Stimulated activated CD4-positive, alpha-beta T cell treated with anti-CD3 and anti-CD28 coated beads, Interleukin-12 subunit alpha, Interleukin-12 subunit beta, amount 100 ng/mL, for 4 hours (primary cell): ENCODE results near the gene ZNF483.
"Not testable (repeated sequence)": the region's sequence is repeated elsewhere in the genome, so short reads cannot be mapped to it uniquely, and the experiment has no call there.

Source experiments
- DNase-seq: peaks from one replicate; pipeline ENCODE4 v3.0.0-alpha.2; 2020

The ZNF483 gene

DNA sequence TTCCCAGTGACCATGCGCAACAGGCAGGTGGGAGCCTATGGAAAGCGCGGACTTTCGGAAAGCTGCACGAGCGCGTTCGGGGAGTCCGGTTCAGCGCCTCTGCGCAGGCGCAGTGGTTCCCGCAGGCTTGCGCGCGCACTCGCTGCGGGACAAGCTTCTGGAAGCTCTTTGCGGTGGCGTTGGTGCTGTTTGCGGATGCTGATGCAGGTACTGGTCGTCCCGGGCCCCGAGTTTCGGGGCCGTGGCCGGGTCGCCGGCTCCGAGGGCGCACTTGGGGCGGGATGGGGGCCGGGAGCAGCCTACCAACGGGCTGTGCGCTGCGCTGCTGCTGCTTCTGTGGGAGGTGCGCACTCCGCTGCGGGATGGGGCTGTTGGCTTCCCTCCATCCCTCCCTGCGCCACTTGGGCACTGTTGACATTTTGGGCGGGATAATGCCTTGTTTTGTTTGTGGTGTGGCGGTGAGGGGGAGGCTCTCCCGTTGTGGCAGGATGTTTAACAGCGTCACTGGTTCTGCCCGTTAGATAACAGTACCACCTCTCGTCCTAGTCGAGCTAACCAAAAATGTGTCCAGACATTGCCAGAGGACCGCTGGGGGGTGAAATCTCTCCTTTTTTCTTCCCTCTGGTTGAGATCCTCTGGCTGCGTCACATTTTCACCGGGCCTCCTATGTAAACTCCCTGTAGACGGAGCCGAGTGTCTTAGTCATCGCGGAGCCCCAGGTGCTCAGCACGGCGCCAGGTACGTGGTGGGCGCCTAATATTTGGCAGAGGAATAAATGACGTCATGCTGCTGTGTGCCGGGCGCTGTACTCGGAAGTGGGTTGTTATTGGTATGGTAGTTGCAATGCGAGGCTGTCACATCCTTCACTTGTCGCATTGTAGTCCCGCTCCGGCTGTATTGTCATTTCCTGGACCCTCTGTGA lies at the start of gene ZNF483:
Gene ZNF483 (plus strand): TSS at position 124 of the 922 bp plus-strand sequence. CDS start 2,217 bp downstream, outside the sequence.
- DNase-seq, result peak; percentile 69

DNA sequence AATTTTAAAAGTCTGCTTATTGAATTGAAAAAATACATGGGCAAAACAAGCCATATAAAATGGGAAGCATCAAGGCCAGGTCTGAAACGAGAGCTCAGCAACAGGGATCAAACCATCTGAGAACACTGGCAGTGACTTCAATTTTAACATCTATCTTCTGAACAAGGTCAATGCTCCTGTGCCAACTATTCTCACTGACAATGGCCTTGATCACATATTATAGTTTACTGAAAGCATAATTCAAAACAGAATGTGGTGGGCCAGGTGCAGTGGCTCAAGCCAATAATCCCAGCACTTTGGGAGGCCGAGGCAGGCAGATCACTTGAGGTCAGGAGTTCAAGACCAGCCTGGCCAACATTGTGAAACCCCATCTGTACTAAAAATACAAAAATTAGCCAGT lies 49.8 kb upstream of the ZNF483 start:
- DNase-seq, result no peak

DNA sequence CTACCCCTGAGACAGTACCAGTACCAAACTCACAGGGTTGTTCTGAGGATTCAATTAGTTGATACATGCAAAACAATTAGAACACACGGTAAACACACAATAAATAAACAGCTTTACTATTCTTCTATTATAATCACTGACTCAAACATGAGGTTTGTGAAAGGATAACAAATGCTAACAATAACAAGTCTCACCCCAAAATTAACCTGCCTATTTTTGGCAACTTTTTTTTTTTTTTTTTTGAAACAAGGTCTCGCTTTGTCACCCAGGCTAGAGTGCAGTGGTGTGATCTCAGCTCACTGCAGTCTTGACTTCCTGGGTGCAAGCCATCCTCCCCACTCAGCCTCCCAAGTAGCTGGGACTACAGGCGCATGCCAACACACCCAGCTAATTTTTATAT lies 47.3 kb upstream of the ZNF483 start:
- no peak for DNase-seq

DNA sequence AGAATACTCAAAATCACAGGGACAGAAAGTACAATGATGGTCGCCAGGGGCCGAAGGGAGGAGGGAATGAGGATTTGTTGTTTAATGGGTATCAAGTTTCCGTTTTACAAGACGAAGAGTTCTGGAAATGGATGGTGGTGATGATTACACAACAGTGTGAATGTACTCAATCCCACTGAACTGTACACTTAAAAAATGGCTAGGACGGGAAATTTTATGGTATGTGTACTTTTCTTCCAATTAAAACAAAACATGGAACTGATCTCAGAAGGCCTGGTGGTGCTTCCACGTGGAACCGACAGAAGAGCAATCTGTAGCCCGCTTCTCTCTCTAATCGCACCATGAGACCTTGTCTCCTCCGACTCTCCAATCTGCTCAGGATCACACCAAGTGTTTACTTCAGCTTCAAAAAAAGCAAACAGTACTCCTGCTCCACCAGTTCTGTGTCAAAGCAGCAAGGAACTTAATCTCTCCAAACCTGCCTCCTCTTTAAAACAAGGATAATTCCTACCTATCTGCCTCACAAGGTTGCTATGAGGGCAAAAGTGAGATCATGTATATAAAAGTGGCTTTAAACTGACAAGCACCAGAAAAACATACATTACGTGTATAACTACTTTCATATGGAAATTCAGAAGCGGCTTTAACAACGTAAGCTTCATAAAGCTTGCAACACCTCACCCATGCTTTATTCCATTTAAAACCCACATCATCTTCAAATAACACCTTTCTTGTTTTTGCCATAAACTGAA lies 42.9 kb upstream of the ZNF483 start:
- DNase-seq, result no peak

DNA sequence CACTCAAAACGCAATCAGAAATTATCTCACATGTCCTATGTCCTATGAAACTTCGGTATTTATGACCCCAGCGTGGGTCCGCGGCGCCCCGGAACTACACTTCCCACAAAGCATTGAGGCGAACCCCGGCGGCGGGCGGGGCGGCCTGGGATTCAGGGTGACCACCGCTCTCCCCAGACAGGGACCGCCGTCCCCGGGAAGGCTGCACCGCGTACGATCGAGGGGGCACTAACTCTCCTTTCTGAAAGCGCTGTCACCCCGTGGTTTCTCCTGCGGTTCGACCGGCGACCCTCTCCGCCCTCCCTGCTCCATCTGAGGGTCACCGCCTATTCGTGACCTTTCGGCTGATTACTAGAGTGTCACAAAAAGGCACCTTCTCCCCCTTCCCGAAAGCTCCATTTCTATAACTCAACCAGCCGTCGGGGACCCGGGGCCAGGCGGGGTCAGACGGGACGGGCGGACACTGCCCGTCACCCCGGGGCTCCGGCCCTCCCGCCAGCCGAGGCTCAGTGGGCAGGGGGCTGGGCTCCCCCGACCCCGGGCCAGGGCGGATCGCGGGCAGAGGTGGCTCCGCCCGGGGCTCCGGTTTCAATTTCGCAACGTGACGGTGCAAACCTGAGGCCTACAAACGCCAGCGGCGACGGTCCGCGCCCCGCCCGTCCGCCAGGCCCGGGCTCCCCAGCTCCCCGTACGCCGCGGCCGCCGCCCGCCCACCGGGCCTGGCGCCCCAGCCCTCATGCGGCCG lies 42.1 kb upstream of the ZNF483 start:
- peak; percentile 56 for DNase-seq

DNA sequence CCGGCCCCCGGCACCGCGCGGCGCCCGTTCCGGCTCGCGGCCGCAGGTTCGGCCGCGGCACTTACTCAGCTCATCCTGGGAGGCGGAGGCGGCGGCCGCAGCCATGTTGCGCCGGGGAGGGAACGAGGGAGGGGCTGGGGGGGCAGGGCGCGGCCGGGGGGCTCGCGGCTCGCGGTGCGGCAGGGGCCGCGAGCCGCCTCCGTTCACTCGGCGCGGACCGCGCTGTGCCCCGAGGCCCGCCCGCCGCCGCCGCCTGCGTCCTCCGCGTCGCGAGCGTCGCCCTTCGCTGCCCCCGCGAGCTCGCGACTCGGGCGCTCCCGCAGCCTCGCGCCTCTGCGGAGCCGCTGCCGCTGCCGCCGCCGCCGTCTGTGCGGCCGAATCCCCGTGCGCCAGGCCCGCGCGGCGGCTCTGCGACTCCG lies 41.5 kb upstream of the ZNF483 start:
- peak; percentile 53 for DNase-seq

DNA sequence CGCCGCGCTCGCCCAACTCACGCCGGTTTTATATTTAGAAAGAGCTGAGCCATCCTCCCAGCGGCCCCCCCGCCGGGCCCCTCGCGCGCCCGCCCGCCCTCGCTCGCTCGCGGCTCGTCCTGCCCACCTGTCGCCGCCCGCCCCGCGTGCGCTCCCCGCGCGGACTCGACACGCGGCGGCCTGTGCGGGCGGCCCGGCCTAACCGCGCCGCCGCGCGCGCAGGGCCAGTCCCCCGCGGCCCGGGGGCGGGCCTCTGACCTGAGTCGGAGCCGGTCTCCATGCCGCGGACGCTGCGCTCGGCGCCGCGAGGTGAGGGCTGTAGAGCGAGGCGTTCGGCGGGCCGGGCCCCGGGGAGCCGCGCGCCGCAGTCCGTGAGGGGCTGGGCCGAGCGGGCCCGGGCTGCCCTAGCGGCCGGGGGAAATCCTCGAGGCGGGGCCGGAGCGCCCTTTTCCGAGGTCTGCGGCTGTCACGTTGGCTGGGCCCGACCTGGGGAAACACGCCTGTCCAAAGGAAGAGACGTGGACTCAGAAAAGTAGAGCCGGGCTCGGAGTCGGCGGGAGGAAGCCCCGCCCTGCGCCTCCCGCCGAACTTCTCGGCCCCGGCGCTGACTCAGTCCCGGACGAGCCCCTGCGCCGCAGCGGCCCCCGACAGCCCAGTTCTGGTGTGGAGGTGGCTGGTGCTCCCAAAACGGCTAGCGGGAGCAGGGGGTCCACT lies 41.0 kb upstream of the ZNF483 start, which contains the start of gene ECPAS:
Gene ECPAS (minus strand): TSS at position 526 of the 714 bp plus-strand sequence. CDS start 11,465 bp downstream, outside the sequence.
- DNase-seq, result peak; percentile 63

DNA sequence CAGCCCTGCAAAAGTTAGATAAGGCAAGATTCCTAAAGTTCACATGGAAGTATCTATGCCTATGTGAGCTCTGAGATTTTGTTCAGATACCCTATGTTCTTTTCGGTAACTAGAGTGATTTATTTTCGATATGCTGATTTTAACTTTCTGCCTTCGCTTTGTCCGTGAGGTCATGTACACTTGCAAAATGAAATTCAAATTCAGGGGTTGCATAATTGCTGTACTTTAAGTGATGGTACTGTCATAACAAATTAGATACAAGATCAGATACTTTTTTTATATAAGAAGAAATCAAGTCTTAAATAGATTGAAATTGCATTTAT lies 40.4 kb upstream of the ZNF483 start:
- no peak for DNase-seq

DNA sequence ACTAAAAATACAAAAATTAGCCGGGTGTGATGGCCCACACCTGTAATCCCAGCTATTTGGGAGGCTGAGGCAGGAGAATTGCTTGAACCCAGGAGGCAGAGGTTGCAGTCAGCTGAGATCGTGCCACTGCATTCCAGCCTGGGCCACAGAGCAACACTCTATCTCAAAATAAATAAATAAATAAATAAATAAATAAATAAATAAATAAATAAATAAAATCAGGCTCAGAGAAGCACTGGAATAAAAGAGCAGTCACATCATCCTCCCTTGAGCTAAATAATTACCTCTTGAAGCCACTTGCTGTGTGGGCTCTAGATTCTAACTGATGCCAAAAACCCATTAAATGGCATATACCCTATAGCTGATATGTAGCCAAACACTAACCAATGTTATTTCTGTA lies 27.8 kb upstream of the ZNF483 start:
- DNase-seq, result not testable (repeated sequence)

DNA sequence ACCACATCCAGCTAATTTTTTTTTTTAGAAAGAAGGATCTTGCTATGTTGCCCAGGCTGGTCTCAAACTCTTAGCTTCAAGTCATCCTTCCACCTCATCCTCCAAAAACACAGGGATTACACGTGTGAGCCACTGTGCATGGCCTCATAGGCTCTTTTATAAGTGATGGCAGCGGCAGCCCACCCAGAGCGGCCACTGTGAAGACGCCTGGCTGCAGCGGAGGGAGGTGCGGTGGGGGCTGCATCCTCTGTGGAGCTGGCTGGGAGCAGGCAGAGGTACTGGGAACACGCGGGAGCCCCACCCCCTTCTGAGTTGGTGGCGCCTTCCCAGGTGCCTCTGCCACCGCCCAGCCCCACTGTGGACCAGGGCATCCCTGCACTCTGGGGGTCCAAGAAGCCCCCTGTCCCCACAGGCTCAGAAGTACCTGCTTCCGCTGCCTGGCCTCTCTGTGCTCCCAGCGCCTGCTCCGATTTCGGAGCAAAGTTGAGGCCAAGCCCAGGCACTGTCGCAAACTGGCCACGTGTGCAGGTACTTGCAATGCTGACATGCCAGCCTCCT lies 23.9 kb upstream of the ZNF483 start:
- no peak for DNase-seq

DNA sequence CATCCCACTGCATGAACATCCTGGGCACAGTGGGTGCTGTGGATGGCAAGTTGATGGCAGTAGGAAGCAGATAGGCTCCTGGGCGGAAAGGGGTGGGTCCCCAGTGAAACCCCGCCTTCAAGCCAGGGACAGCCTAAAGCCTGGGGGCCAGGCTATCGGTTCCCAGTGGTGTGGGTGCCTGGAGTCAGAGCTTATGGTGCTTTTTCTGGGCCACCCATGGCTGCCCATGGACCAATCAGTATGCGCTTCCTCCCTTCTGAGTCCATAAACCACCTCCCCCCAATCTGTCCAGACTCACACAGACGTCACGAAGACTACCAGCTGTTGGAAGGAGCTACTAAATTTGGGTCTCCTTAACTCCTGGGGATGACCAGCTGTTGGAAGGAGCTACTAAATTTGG lies 23.3 kb upstream of the ZNF483 start:
- DNase-seq, result no peak

DNA sequence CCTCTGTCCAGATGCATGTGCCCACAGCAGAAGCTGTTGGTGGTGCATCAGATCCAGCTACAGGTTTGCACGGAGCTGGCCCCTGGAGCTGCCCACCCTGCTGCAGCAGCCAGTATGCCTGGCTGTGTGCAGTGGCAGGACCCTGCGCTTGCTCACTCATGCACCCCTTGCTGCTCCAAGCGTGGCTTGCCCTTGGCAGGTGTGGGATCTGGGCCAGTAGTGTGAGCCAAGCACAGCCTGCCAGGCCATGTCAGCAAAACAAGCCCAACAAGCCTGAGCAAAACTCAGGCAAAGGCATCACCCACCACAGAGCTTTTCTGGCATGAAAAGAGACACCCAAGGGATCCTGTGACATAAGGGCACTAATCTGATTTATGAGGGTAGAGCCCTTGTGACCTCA lies 22.5 kb upstream of the ZNF483 start:
- no peak for DNase-seq

DNA sequence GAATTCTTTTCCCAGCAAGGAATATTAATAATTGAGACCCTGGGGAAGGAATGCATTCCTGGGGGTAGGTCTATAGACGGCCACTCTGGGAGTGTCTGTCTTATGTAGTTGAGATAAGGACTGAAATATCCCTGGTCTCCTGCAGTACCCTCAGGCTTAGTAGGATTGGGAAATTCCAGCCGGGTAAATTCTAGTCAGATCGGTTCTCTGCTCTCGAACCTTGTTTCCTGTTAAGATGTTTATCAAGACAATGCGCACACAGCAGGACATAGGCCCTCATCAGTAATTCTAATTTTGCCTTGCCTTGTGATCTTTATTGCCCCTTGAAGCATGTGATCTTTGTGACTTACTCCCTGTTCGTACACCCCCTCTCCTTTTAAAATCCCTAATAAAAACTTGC lies 13.4 kb upstream of the ZNF483 start:
- DNase-seq, result not testable (repeated sequence)

DNA sequence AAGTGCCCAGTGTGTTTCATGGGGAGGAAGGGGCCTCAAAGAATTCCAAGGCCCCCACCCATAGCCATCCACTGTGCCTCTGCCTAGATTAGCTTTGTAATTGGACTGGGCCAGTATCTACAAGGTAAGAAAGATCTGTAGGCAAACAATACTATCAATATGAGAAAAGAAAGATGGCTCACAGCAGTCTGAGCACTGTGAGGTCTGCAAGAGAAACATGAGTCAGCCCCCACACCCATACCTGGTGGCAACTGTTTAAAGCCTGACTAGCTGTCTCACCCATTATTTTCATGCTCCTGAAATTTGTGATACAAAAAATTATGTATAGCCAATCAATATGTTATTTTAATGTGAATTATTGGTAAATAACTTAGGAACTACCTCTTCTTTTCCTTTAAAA lies 10.0 kb upstream of the ZNF483 start:
- DNase-seq, result no peak

DNA sequence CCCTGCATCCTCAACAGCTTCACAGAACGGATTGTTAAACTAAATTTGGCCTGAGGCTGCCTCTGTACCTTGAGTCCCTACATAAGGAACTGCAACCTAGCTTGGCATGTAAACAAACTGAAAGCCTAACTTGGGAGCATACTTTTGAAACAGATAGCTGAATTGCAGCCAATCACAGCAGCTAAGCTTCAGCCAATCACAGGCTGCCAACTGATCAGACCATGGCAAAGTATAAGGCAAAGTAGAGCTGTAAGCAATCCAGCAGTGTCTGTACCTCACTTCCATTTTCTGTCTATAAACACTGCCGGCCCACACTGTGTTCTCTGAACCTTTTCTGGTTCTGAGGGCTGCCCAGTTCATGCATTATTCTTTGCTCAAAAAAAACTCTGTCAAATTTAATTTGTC lies 8.9 kb upstream of the ZNF483 start:
- no peak for DNase-seq

DNA sequence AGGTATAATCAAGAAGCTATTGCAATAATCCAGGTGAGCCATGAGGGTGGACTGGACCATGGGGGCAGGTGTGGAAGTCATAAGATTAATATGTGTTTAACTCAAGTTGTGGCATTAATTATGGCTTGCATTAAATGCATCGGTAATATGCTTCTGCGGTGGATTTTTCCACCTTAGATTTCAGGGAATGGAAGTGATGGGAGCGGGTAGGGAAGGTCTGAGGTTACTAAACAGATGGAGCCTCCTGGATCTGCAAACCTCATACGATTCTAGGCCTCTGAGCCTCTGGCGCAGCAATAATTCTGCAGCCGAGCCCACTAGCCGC lies 286 bp upstream of the ZNF483 start:
- DNase-seq, result no peak

DNA sequence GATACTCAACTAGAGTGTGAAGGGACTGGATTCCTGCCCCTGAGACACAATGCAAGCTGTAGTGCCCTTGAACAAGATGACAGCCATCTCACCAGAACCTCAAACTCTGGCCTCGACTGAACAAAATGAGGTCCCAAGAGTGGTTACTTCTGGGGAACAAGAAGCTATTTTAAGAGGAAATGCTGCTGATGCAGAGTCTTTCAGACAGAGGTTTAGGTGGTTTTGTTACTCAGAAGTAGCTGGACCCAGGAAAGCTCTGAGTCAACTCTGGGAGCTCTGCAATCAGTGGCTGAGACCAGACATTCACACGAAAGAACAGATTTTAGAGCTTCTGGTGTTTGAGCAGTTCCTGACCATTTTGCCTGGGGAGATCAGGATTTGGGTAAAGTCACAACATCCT lies 2.4 kb downstream of the ZNF483 start:
- no peak for DNase-seq

DNA sequence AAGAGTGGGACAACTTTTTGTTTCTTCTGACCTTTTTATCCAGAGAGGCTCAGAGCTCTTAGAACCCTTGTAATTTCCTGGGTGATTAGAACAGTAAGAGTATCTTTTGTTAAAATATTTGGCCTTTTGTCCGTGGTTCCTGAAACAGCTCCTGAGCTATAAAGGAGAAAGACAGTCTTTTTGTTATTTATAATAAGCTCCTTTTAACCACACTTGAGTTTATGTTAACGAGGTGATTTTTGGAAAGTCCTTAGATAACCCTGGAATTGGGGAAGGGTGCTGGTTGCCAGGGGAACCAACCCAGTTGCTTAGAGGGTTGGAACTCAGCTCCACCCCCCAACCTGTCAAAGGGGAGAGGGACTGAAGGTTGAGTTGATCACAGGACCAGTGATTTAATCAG lies 4.8 kb downstream of the ZNF483 start:
- no peak for DNase-seq

DNA sequence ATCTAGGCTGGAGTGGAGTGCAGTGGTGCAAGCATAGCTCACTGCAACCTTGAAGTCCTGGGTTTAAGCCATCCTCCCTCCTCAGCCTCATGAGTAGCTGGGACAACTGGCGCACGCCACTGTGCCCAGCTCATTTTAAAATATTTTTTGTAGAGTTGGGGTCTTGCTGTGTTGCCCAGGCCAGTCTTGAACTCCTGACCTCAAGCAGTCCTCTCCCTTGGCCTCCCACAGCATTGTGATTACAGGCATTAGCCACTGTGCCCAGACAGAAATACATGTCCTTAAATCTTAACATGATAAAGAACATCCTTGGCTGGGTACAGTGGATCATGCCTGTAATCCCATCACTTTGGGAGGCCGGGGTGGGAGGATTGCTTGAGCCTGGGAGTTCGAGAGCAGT lies 6.7 kb downstream of the ZNF483 start:
- DNase-seq, result no peak

DNA sequence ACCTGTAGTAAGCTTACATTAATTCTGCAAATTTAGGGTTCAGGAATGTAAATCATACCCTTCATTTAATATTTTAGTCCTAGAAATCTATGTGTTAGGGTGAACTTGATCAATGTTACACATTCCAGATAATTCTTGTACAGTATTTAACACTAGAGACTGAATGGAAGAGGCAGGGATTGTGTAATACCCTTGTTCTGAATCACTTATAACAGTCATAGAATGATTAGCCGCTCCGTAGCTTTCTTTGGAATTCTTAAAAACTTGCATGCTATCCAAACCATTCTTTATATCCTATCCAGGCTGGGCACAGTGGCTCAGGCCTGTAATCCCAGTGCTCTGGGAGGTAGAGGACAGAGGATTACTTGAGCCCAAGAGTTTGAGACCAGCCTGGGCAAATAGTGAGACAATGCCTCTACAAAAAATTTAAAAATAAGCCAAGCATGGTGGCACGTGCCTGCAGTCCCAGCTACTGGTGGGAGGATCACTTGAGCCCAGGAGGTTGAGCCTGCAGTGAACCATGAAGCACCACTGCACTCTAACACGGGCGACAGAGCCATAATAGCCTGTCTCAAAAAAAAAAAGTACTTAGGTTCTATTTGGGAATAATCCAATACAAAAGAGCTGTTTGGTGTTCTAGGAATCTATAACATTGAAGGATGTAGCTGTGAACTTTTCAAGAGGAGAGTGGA lies 8.3 kb downstream of the ZNF483 start:
- DNase-seq, result no peak

DNA sequence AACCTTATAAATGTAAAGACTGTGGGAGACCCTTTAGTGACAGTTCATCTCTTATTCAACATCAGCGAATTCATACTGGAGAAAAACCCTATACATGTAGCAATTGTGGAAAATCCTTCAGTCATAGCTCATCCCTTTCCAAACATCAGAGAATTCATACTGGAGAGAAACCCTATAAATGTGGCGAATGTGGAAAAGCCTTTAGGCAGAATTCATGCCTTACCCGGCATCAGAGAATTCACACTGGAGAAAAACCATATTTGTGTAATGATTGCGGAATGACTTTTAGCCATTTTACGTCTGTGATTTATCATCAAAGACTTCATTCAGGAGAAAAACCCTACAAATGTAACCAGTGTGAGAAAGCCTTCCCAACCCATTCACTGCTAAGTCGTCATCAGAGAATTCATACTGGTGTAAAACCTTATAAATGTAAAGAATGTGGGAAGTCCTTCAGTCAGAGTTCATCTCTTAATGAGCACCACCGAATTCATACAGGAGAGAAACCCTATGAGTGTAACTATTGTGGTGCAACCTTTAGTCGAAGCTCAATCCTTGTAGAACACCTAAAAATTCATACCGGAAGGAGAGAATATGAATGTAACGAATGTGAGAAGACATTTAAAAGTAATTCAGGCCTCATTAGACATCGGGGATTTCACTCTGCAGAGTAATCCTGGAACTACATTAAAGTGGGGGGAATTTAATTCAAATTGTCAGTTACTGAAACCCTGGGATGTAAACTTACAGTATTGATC lies 17.7 kb downstream of the ZNF483 start:
- DNase-seq, result no peak
